H1 (cell line): ENCODE results near the gene CMTM2.

Experiments
- CEBPB ChIP-seq: IDR thresholded peaks from 2 replicates; pipeline ENCODE4 v1.6.1; 2012; ENCODE audit warnings: low read depth, low read length
- CHD1 ChIP-seq: IDR thresholded peaks from 2 replicates; pipeline ENCODE4 v1.6.1; 2012; ENCODE audit warnings: low read depth, low read length, improper control_type of control experiment
- CTCF ChIP-seq, 3 experiments: IDR thresholded peaks; 1 replicate in 2 of 3; 2 replicates in 1 of 3; pipeline versions ENCODE4 v1.5.1 to v1.6.1; 2011; ENCODE audit warnings: low read length in 3 of 3, mild to moderate bottlenecking in 3 of 3, inconsistent platforms in 2 of 3, low read depth in 1 of 3, moderate library complexity in 1 of 3; ENCODE audit not compliant: insufficient read depth in 1 of 3; ENCODE audit errors: control extremely low read depth in 1 of 3
- EGR1 ChIP-seq: IDR thresholded peaks from 2 replicates; pipeline ENCODE4 v1.6.1; 2011; ENCODE audit warnings: low read depth, low read length, borderline replicate concordance
- GABPA ChIP-seq: IDR thresholded peaks from 2 replicates; pipeline ENCODE4 v1.6.1; 2011; ENCODE audit warnings: mild to moderate bottlenecking, low read length, moderate library complexity, borderline replicate concordance; ENCODE audit not compliant: insufficient read depth
- NRF1 ChIP-seq: IDR thresholded peaks from 2 replicates; pipeline ENCODE4 v1.6.1; 2011; ENCODE audit warnings: mild to moderate bottlenecking, low read depth, low read length, improper control_type of control experiment
- POLR2A ChIP-seq, 2 experiments: IDR thresholded peaks; 1 replicate in 1 of 2; 2 replicates in 1 of 2; pipeline ENCODE4 v1.6.1; 2011; ENCODE audit warnings: low read depth in 2 of 2, low read length in 2 of 2, mild to moderate bottlenecking in 2 of 2; ENCODE audit errors: control extremely low read depth in 1 of 2
- POLR2AphosphoS5 ChIP-seq: IDR thresholded peaks from 2 replicates; pipeline ENCODE4 v1.6.1; 2011; ENCODE audit warnings: low read depth, low read length
- RFX5 ChIP-seq: IDR thresholded peaks from 2 replicates; pipeline ENCODE4 v1.6.1; 2011; ENCODE audit warnings: low read depth, low read length, improper control_type of control experiment, borderline replicate concordance
- SIN3A ChIP-seq, 2 experiments: IDR thresholded peaks in 1 of 2; conservative IDR thresholded peaks in 1 of 2; 2 replicates each; pipeline ENCODE4 v1.6.1; 2011 to 2012; ENCODE audit warnings: low read length in 2 of 2, improper control_type of control experiment in 1 of 2, low read depth in 1 of 2, mild to moderate bottlenecking in 1 of 2
- SIX5 ChIP-seq: IDR thresholded peaks from 2 replicates; pipeline ENCODE4 v1.6.1; 2011; ENCODE audit warnings: mild to moderate bottlenecking, low read depth, low read length
- SP1 ChIP-seq: IDR thresholded peaks from 2 replicates; pipeline ENCODE4 v1.6.1; 2011; ENCODE audit warnings: low read depth, low read length

DNA sequence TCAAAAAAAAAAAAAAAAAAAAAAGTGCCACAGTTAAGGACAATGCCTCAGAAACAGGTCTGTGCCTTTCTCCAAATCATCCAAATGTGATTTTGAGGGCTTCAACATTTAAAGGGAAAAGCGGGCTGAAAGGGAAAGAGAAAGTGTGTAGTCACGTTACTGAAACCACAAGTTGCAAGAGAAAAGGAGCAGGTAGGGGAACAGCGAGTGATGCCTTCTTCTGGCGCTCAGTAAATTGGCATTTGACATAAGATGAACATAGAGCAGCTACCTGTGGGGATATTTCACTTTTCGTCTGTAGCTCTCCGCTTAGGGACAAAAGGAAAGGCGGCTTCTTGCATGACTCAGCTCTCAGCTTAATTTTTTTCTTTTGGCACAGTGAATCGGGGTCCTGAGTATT lies 11.1 kb downstream of the CMTM2 start:
- TF ChIP-seq NRF1 (no peak), POLR2AphosphoS5 (no peak), EGR1 (no peak), SP1 (no peak), POLR2A (IDR thresholded peaks at IDR 0.05; ENCODE audit: control extremely low read depth in 1 of 2, low read depth in 2 of 2, low read length in 2 of 2) (no peak), CHD1 (no peak), CEBPB (no peak), SIX5 (no peak), GABPA (no peak), CTCF (IDR thresholded peaks at IDR 0.05; ENCODE audit: control extremely low read depth in 1 of 3, insufficient read depth in 1 of 3, low read depth in 1 of 3, low read length in 3 of 3) (no peak), SIN3A (conservative IDR thresholded peaks at IDR 0.05 in 1 of 2, IDR thresholded peaks at IDR 0.05 in 1 of 2; ENCODE audit: low read depth in 1 of 2, low read length in 2 of 2) (no peak), RFX5 (no peak)
